AG09309 (cell line): ENCODE data around the gene DRG2.

Source experiments
- DNase-seq: peaks from one replicate; pipeline ENCODE4 v3.0.0-alpha.2; 2010; ENCODE audit warnings: low read depth
- H3K4me3 ChIP-seq: 2 replicates; pipeline ENCODE4 v1.5.1; 2011; ENCODE audit warnings: mild to moderate bottlenecking, low read depth, low read length, moderate library complexity; ENCODE audit not compliant: control insufficient read depth
- CTCF ChIP-seq: IDR thresholded peaks from 2 replicates; pipeline ENCODE4 v1.5.1; 2011; ENCODE audit warnings: mild to moderate bottlenecking, low read depth, low read length, inconsistent platforms; ENCODE audit not compliant: insufficient read depth, control insufficient read depth; ENCODE audit errors: missing control alignments

Gene DRG2

GRCh38 chr17:18094409-18094807, 6.7 kb downstream of the DRG2 start:
- TF ChIP-seq CTCF = no peak
- DNase-seq = no peak
- no peak overlapping the region for H3K4me3 ChIP-seq

- TF ChIP-seq CTCF = no peak
- H3K4me3 ChIP-seq = no peak overlapping the region
- no peak for DNase-seq
Measured at GRCh38 chr17:18099516-18099915, 11.8 kb downstream of the DRG2 start.

- no peak for TF ChIP-seq CTCF
- DNase-seq = no peak
- H3K4me3 ChIP-seq = no peak overlapping the region
Measured at GRCh38 chr17:18100616-18101015, 12.9 kb downstream of the DRG2 start.

DNA sequence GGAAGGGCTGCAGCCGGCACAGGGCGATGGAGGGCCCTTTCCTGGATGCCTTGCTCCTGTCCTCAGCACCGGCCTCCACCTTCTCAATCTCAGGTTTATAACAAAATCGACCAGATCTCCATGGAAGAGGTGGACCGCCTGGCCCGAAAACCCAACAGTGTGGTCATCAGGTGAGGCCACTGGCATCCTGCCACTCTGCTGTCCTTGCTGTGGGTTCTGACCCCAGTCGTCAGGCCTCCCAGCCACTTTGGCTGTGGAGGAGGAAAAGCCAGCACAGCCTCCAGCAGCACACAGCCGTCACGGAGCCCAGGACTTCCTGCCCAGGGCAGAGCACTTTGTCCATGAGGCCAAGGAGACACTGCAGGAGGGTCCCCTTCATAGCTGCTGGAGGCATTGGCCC, 14.1 kb downstream of the DRG2 start:
- no peak for DNase-seq
- no peak for TF ChIP-seq CTCF
- H3K4me3 ChIP-seq = no peak overlapping the region

DNA sequence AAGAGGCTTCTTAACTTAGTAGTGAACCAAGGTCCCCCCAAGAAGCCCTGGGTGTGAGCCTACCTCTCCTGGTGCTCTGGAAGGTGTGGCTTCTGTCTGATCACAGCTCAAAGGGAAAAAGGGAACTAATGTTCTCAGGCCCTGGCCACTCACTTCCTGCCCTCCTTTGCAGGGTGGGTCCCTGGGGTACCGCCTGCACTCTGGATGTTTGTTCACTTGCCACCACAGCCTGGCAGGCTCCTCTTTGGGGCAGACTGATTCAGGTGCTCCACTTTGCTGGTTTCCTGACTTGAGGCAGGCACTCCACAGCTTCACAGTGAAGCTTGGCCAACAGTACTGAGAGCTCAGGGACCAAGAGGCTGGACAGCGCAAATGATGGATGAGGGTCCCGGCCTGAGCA, 14.9 kb downstream of the DRG2 start:
- no peak for DNase-seq
- H3K4me3 ChIP-seq = no peak overlapping the region
- no peak for TF ChIP-seq CTCF

DNA sequence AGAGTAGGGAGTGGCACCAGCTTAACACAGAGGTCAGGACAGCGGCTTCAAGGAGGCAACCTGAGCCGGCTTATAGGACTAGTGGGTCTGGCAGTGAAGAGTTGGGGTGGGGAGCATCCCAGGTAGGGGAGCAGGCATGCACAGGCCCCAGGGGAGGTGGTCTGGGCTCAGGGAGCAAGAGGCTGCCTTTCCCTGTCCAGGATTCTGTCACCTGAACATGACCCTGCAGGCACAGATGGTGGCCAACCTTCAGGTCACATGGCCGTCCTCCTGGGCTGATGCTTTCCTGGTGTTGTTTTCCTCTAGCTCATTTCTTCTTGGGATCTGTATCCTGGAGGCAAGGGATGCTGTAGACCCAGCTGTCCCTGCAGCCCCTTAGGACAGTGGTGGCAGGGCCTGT, 17.3 kb downstream of the DRG2 start:
- TF ChIP-seq CTCF = no peak
- DNase-seq = no peak

GRCh38 chr17:18105595-18105994, 17.8 kb downstream of the DRG2 start:
- no peak for DNase-seq
- no peak overlapping the region for H3K4me3 ChIP-seq
- no peak for TF ChIP-seq CTCF

More for the DNA sequence above, 17.3 kb downstream of the DRG2 start:
- no peak overlapping the region for H3K4me3 ChIP-seq
